Stimulated activated CD4-positive, alpha-beta T cell treated with anti-CD3 and anti-CD28 coated beads, Interleukin-4, amount 100 ng/mL, for 24 hours (primary cell): ENCODE data around the gene AGAP1.

Experiments used
- DNase-seq: peaks from one replicate; pipeline ENCODE4 v3.0.0-alpha.2; 2020

The AGAP1 gene

DNA sequence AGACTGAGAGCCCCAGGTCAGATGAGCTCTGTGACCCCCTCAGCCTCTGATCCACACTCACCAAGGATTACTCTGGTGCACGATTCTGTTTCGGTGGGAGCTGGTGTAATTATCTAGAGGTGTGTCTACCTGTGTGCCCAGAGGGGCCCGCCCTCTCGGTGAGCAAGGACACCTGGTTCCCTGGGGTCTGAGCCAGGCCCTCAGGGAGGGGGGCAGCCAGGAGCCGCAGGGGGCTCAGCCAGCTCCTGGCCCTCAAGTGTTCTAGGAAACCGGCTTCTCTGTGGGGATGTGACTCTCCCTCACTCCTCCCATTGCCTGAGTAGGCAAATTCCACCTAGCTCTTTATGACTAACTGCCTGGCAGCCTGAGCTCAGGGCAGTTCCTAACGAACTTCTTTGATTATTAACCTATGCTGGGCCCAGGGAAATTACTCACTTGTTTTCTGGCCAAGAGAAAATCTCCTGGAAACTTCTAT lies 17.4 kb downstream of the AGAP1 start:
- DNase-seq = no peak

DNA sequence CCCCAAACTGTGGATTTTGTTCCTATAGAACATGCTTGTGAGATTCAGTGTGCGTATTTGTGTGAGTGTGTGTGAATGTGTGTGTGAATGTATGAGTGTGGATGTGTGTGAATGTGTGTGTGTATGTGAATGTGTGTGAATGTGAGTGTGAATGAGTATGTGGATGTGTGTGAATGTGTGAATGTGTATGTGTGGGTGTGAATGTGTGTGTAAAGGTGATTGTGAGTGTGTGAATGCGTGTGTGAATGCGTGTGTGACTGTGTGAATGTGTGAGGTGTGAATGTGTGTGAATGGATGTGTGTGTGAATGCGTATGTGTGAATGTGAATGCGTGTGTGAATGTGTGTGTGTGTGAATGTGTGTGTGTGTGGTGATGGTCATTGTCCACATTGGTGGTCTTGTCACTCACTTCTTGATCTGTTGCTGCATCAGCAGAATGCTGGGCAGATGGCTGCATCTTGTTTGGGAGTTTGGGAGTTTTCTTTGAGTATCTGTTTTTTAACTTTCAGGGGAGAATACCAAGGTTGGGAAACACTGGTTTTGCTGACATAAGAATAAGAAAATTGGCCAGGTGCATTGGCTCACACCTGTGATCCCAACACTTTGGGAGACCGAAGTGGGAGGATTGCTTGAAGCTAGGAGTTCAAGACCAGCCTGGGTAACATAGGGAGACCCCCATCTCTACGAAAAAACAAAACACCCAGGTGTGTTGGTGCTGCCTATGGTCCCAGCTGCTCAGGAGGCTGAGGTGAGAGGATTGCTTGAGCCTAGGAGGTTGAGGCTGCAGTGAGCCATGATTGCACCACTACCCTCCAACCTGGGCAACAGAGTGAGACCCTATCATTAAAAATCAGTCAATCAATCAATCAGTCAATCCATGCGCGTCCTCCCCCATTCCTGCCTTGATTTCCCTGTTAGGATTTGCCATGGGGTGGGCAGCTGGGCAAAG lies 18.2 kb downstream of the AGAP1 start:
- DNase-seq = no peak

- DNase-seq = no peak
These were observed 18.8 kb downstream of the AGAP1 start for GRCh38 chr2:235512699-235513053.

GRCh38 chr2:235513984-235514626 lies 20.3 kb downstream of the AGAP1 start:
- no peak for DNase-seq

GRCh38 chr2:235514627-235515363 lies 21.0 kb downstream of the AGAP1 start:
- DNase-seq = no peak

DNA sequence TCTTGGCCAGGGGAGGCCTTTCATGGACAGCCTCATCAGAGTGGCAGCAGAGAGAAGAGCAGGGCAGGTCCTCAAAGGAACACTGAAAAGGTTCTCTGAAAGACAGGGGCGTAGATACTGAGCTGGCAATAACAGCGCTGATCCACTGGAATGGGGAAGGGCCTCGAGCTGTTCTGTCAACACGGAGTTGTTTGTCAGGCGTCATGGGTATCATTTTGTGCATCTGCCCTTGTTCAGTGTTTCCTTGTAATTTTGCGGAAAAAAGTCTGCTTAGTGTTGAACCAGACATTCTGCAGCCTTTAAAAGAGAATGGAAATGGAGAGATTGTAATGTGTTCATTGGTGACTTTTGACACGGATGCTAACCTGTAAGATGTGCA lies 21.5 kb downstream of the AGAP1 start:
- DNase-seq = no peak

GRCh38 chr2:235515821-235516220 lies 22.0 kb downstream of the AGAP1 start:
- no peak for DNase-seq

DNA sequence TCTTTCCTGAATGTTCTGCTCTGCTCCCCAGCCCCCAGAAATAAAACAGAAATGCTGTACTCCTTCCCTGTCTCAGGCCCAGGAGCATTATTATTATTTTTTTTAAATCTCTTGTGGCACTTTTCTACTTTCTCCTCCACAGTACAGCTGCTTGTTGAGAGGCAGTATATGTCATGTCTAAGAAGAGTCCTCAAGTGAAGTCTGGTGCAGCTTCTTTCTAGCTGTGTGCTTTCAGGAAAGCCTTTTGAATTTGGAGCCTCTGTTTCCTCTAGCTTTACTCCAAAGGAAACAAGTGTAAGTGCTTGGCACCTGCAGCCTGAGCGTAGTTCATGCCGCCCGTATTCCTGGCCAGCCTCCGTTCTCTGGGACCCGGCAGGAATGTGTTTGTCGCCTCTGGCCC lies 22.4 kb downstream of the AGAP1 start:
- DNase-seq = no peak

DNA sequence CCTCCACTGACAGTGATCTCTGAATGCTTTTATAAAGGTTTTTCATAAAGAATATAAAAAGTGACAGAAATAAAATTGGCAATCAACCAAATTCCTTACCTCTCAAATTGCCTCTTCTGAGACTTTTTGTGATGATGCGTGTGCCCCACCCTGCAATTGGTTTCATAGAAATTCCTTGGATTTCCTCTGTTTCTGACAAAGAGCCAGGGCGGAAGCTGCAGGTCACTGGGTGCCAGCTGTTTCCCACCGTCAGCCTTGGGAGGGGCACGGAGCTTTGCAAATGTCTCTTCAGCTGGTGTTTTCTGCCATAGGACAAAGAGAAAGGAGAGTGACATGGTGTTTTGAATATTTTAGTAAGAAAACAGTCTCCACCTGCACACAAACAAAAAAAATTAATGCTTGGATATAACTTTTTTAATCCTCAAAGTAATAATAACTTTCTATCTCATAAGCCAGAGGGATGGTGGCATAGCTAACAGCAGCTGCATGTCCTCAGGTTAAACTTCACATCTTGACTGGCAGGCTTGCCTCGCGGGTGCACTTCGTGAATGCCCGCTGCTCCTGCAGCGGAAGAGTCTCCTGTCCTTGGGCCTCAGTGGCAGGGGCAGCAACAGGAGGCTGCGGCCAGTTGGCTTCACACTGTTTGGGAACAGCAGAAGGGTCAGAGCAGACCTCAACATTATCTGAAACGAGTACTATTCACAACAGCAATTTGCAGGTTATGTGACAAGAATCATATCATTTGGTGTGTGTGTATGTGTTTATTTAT lies 24.7 kb downstream of the AGAP1 start:
- DNase-seq = no peak

DNA sequence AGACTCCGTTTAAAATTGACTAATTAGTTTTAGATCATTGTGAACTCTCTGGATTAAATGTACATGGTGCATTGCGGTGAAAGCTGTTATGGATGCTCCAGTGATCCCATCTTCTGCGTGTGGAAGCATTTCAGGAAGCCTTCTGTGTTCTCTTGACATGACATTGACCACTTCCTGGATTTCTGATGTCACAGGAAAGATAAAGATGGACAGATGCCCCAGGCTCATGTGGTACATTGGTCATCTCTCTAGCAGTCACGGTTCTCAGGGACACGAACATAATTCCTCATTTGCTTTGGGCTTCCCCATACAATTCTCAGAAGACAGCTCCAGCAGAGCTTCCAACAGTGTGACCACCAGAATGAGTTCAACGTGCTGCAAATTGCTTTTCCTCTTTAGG lies 26.9 kb downstream of the AGAP1 start:
- no peak for DNase-seq

DNA sequence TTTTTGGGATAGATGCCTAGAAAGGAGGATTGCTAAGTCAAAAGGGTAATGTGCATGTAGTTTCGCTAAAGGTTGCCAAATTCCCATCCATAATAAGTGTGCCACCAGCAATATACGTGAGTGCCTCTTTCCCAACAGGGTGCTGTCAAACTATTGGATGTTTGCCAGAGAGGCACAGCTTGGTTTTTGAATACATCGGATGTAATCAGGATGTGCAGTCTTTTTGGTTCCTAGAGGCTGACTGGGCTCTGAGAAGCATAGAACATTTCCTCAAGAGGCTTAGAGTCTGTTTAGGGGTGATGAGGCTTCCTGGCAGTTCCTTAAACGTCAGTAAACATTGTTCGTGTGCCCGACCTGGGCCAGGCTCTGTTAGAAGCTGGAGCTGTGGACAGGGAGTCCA lies 28.0 kb downstream of the AGAP1 start:
- no peak for DNase-seq

DNA sequence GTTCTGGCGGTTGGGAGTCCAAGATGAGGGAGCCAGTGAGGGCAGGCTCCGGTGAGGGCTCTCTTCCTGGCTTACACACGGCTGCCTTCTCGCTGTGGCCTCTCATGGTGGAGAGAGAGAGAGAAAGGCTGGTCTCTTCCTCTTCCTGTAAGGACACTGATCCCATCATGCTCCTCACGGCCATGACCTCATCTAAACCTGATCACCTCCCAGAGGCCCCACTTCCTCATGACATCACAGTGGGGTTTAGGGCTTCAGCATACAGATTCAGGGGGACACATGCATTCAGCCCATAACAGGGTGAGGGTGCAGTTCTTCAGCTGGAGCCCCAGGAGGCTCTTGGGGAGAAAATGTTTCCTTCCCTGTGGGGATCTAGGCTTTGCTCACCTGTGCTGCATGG lies 29.2 kb downstream of the AGAP1 start:
- no peak for DNase-seq

DNA sequence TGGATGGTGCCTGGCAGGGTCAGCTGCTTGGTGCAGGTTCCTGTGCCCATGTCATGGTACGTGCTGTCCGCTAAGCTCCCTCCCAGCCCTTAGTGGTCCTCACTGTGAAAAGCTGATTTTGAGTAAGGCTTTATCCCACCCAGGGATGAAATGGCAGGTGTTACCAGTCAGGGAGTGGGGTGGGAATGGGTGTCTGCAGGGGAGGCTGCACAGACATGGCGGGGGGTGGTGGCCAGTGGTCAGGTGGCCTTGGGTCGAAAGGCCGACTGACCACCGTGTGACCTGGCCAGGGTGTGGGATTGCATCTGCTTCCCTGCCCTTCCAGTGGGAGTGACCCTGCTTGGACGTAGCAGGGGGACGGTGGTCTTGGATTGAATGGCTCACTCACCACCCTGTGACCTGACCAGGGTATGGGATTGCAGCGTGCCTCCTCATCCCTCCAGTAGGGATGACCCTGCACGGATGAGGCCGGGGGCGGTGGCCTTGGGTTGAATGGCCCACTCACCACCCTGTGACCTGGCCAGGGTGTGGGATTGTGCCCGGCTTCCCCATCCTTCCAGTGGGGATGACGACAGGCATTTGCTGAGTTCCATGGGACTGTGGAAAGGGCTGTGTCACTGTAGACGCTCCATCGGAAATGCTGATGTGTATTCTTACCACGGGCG lies 29.8 kb downstream of the AGAP1 start:
- no peak for DNase-seq

DNA sequence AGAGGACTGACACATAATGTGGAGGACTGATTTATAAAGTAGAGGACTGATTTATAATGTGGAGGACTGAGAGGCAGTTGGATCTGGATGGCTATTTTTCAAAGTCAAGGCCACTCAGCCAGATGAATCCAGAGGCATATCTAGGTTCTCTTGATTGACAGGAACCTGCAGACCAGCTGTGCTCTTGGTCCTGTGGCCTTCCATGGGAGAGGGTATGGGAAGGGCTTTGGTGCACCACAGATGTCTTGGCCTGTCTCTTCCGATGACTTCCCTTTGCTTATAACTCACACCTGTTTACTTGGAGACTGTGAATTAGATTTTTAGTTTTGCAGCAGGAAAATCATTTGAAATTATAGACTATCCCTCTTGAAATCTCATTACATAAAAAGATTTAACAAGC lies 32.3 kb downstream of the AGAP1 start:
- no peak for DNase-seq

GRCh38 chr2:235527806-235528469 lies 34.1 kb downstream of the AGAP1 start:
- DNase-seq = no peak

- DNase-seq = no peak
These were observed 35.8 kb downstream of the AGAP1 start for GRCh38 chr2:235529621-235530020.

DNA sequence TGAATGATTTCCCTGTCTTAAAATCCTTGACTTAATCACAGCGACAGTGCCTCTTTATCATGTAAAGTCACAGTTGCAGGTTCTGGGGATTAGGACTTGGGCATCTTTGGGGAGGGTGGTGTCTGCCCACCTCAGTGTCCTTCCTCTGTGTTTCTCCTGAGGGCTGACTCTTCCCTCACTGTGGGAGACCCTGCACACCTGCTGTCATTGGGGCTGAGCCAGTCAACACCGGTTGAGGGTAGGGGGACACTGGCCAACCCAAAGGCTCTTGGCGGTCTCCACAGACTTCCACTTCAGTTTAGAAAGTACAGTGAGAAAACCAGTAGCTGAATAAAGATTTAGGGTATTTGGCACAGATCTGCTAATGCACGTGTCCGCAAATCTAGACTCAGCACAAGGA lies 36.9 kb downstream of the AGAP1 start:
- DNase-seq = no peak

DNA sequence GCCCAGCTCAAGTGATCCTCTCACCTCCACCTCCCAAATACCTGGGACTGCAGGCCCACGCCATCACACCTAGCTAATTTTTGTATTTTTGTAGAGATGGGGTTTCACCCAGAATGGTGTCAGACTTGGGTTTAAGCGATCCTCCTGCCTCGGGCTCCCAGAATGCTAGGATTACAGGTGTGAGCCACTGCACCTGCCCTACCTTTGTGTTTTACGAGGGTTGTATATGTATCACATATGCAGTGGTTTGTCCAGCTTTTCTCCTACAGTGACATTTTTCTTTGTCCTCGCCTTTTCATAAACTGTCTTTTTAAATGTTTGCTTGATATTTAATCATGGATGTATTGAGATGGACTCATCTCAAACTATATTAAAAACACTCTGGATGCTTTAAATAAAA lies 38.5 kb downstream of the AGAP1 start:
- DNase-seq = no peak

DNA sequence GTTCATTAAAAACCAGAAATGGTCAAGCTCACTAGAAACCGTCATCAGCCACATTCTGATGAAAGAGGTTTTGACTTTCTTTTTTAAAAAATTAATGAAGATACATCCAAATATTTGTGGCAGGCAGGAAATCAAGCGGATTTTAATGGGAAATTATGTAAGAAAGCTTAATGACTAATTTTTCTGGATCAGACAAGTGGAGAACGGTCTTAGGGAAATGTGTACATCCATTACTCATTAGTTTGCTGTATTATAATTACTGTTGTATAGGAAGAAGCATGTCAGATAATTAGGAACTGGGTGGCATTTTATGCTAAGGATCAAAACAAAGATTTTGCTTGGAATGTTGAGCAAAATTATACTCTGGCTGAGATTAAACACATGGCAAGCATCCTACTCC lies 39.4 kb downstream of the AGAP1 start:
- no peak for DNase-seq

GRCh38 chr2:235533616-235534385 lies 40.0 kb downstream of the AGAP1 start:
- no peak for DNase-seq
